ENCODE data around the gene QPRT.
"Not testable (repeated sequence)": the region's sequence is repeated elsewhere in the genome, so short reads cannot be mapped to it uniquely, and the experiment has no call there.

The QPRT gene

GRCh38 chr16:29663016-29663806 lies 15.8 kb upstream of the QPRT start, which contains the start of gene SPN:
Gene SPN, plus strand, starts transcription at chr16:29663247. Its CDS starts 482 bp downstream, at chr16:29663729.
- DNase-seq: no peak

DNA sequence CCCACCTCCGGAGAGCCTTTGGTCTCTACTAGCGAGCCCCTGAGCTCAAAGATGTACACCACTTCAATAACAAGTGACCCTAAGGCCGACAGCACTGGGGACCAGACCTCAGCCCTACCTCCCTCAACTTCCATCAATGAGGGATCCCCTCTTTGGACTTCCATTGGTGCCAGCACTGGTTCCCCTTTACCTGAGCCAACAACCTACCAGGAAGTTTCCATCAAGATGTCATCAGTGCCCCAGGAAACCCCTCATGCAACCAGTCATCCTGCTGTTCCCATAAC lies 15.2 kb upstream of the QPRT start:
- DNase-seq: no peak

DNA sequence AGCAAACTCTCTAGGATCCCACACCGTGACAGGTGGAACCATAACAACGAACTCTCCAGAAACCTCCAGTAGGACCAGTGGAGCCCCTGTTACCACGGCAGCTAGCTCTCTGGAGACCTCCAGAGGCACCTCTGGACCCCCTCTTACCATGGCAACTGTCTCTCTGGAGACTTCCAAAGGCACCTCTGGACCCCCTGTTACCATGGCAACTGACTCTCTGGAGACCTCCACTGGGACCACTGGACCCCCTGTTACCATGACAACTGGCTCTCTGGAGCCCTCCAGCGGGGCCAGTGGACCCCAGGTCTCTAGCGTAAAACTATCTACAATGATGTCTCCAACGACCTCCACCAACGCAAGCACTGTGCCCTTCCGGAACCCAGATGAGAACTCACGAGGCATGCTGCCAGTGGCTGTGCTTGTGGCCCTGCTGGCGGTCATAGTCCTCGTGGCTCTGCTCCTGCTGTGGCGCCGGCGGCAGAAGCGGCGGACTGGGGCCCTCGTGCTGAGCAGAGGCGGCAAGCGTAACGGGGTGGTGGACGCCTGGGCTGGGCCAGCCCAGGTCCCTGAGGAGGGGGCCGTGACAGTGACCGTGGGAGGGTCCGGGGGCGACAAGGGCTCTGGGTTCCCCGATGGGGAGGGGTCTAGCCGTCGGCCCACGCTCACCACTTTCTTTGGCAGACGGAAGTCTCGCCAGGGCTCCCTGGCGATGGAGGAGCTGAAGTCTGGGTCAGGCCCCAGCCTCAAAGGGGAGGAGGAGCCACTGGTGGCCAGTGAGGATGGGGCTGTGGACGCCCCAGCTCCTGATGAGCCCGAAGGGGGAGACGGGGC lies 14.7 kb upstream of the QPRT start:
- DNase-seq: no peak

DNA sequence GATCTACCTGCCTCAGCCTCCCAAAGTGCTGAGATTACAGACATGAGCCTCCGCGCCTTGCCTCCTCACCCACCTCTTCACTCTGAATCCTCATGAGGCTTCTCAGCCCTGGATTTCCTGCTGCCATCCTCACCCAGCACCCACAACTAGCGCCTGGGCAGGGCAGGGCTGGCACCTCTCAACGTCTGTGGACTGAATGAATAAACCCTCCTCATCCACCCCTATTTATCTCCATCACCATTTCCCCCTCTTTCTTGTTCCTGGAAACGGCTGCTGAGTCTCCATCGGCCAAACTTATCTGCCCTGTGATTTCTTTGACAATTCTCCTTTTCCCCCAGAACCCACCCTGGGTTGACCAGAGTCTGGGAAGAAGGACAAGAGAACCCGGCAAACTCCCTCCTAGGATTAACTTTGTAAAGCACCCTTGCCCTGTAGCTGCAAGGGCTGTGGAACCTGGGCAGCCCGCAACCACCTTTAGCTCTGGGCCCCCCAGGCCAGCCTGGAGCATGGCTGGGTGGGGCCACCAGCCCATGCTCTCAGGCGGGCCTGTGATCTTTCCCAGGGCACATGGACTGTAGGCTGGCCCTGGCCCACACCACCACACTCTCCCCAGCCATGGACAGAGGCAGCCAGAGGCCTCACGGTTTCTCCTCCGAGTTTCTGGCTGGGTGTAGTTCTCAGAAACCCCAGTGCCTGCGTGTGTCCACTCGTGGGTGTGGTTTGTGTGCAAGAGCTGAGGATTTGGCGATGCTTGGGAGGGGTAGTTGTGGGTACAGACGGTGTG lies 13.5 kb upstream of the QPRT start:
- no peak for DNase-seq

GRCh38 chr16:29667322-29667610 lies 11.7 kb upstream of the QPRT start:
- DNase-seq: not testable (repeated sequence)

DNA sequence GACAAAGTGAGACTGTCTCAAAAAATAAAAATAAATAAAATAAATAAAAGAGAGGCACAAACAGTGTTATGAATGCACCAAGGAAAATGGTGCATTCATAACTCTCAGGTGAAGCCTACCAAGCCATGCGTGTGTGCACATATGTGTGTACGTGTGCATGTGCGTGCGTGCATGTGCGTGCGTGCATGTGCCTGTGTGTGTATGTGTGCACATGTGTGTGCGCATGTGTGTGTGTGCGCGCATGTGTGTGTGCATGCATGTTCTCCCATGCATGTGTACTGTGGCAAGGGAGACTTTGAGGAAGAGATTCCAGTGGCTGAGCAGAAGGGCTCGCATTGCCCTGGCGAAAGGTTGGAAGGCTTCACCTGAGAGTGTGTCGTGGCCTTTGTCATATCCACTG lies 11.2 kb upstream of the QPRT start:
- DNase-seq: no peak

DNA sequence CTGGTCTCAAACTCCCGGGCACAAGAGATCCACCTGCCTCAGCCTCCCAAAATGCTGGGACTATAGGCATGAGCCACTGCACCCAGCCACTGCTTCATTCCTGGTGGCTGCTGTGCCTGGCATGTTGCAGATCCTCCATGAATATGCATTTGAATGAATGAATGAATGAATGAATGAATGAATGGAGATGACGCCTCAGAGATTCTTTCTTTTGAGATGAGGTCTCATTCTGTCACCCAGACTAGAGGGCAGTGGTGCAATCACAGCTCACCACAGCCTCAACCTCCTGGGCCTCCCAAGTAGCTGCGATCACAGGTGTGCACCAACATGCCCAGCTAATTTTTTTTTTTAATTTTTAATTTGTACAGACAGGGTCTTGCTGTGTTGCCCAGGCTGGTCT lies 10.7 kb upstream of the QPRT start:
- no peak for DNase-seq

GRCh38 chr16:29673501-29673900 lies 5.5 kb upstream of the QPRT start:
- no peak for DNase-seq

DNA sequence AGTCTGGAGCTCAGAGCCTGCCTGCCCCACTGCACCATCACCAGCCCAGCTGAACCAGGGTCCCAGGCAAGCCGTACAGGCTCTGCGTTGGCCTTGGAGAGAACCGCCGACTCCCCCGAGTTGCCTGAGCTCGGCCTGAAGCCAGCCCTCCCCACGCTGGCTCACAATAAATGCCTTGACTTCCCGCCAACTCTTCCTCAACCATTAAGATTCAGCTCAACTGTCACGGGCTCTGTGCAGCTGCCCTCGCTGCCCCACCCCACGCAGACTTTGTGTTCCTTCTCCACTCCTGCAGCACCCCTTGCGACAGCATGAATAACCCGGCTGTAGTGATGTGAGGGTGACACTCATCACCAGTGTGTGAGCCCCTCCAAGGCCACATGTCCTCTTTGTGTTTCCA lies 4.8 kb upstream of the QPRT start:
- DNase-seq: no peak

- DNase-seq: no peak
Measured at GRCh38 chr16:29675811-29676643, 3.0 kb upstream of the QPRT start.

DNA sequence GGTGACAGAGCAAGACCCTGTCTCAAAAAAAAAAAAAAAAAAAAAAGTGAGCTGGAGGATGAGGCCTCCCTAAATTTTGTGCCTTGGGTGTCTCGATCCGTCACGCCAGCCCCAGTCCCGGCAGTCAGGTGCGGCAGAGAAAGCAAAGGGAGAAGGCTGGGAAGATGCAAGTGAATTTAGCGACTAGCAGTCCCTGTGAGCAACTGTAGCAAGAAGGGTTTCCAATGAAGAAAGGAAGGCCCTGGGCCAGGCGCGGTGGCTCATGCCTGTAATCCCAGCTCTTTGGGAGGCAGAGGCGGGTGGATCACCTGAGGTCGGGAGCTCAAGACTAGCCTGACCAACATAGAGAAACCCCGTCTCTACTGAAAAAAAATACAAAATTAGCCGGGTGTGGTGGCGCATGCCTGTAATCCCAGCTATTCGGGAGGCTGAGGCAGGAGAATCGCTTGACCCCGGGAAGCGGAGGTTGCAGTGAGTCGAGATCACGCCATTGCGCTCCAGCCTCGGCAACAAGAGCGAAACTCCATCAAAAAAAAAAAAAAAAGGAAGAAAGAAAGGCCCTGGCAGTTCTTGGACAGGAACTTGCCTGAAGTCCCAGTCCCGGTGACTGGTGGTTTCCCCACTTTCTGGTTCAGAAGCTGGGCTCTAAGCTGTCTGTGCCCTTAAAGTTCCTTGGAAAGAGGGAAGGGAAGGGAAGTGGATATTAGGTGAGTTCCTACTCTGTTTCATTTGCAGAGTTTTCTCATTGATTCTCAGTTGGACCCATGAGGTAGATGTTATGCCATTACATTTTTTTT lies 1.8 kb upstream of the QPRT start:
- DNase-seq: no peak

GRCh38 chr16:29680180-29680598 lies 1.2 kb downstream of the QPRT start:
- DNase-seq: no peak

GRCh38 chr16:29683543-29684090 lies 4.6 kb downstream of the QPRT start:
- DNase-seq: no peak

DNA sequence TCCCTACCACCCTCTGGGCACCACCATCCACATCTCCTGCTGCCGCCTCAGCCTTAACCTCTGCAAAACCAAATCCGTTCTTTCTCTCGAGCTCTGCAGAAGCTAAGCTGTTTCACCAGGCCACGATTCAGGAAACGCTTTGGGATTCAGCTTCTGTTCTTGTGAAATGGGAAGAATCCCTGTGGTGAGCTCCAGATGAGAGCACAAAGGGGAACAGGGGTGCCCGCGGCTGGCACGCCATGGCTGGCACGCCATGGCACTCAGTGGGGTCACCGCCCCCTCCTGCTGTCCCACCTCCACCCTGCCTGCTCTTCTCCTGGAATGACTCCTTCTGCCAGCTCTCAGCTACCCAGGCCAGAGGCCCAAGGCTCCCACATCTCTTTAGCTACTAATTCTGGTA lies 5.7 kb downstream of the QPRT start:
- DNase-seq: no peak

- DNase-seq: no peak
Measured at GRCh38 chr16:29686740-29687332, 7.9 kb downstream of the QPRT start.

- DNase-seq: no peak
Measured at GRCh38 chr16:29687755-29688154, 8.8 kb downstream of the QPRT start.

DNA sequence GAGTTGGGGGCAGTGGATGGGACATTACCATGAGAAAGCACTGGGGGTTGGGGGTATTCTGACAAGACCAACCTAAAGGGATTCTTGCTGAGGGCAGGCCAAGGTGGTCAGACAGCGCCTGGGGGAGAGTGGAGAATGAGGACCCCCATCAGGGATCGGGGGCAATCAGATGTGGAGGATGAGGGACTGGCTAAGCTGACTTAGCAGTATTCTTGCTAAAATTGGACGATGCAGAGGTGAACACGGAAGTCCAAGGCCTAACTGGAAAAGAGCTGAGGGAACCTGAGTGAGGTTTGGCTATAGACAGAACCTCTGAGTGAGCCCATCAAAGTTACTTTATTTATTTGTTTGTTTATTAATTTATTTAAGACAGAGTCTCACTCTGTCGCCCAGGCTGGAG lies 9.2 kb downstream of the QPRT start:
- DNase-seq: no peak

DNA sequence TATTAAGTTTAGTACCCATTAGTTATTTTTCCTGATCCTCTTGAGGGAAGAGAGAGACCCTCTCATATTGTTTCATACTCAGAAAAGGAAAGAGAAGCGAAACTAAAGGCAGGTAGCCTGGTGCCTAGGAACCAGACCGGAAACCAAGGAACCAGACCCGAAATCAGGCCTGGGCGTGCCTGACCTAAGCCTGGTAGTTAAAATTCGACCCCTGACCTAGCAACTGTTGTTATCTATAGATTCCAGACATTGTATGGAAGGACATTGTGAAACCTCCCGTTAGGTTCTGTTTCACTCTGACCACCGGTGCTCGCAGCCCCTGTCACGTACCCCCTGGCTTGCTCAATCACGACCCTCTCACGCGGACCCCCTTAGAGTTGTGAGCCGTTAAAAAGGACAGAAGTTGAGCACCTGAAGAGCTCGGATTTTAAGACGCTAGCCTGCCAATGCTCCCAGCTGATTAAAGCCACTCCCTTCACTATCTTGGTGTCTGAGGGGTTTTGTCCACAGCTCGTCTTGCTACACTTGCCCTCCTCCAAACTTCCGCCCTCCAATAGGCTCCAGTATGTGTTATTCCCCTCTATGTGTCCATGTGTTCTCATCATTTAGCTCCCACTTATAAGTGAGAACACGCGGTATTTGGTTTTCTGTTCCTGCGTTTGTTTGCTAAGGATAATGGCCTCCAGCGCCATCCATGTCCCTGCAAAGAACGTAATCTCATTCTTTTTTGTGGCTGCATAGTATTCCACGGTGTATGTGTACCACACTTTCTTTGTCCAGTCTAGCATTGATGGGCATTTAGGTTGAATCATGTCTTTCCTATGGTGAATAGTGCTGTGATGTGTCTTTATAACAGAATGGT lies 10.7 kb downstream of the QPRT start:
- not testable (repeated sequence) for DNase-seq

- DNase-seq: not testable (repeated sequence)
Measured at GRCh38 chr16:29692606-29693005, 13.6 kb downstream of the QPRT start.

Measured in NCI-H2171 (cell line).